DMS153 treated with DMSO at 0.1 percent for 48 hours (cell line): Measurements from ENCODE around the gene POLR2I.
"Not testable (repeated sequence)": the region's sequence is repeated elsewhere in the genome, so short reads cannot be mapped to it uniquely, and the experiment has no call there.

Experiments used
- DNase-seq: peaks from one replicate; lab custom pipeline; 2025; ENCODE audit not compliant: unreplicated experiment; lab: John Stamatoyannopoulos, UW

The POLR2I gene

GRCh38 chr19:36101550-36102327 is 12.9 kb downstream of the POLR2I start:
- DNase-seq, result no peak

- no peak for DNase-seq
Observed at GRCh38 chr19:36100476-36100875, 14.2 kb downstream of the POLR2I start.

- no peak for DNase-seq
Observed at GRCh38 chr19:36099166-36099785, 15.4 kb downstream of the POLR2I start.

GRCh38 chr19:36097036-36097435 is 17.6 kb downstream of the POLR2I start:
- DNase-seq, result no peak

- DNase-seq, result no peak
Observed at GRCh38 chr19:36093687-36094086, 21.0 kb downstream of the POLR2I start.

GRCh38 chr19:36093146-36093662 is 21.5 kb downstream of the POLR2I start:
- no peak for DNase-seq

- no peak for DNase-seq
Observed at GRCh38 chr19:36092566-36092965, 22.1 kb downstream of the POLR2I start.

GRCh38 chr19:36090910-36091695 is 23.6 kb downstream of the POLR2I start:
- DNase-seq, result no peak

GRCh38 chr19:36089847-36090246 is 24.8 kb downstream of the POLR2I start:
- DNase-seq, result no peak

- no peak for DNase-seq
Observed at GRCh38 chr19:36086326-36086725, 28.3 kb downstream of the POLR2I start.

GRCh38 chr19:36084231-36085009 is 30.3 kb downstream of the POLR2I start:
- DNase-seq, result no peak

GRCh38 chr19:36082916-36083315 is 31.8 kb downstream of the POLR2I start:
- DNase-seq, result no peak

GRCh38 chr19:36081894-36082293 is 32.8 kb downstream of the POLR2I start:
- no peak for DNase-seq

GRCh38 chr19:36081385-36081784 is 33.3 kb downstream of the POLR2I start:
- DNase-seq, result no peak

- no peak for DNase-seq
Observed at GRCh38 chr19:36079389-36079945, 35.2 kb downstream of the POLR2I start.

- DNase-seq, result no peak
Observed at GRCh38 chr19:36073121-36073876, 41.4 kb downstream of the POLR2I start.

- DNase-seq, result no peak
Observed at GRCh38 chr19:36072081-36072480, 42.6 kb downstream of the POLR2I start.

- DNase-seq, result not testable (repeated sequence)
Observed at GRCh38 chr19:36068810-36069499, 45.7 kb downstream of the POLR2I start.

GRCh38 chr19:36067681-36068080 is 47.0 kb downstream of the POLR2I start:
- no peak for DNase-seq
